ENCODE measurements around the gene PDE4D.

- no peak for TF ChIP-seq CTCF (IDR thresholded peaks at IDR 0.05)
- TF ChIP-seq POLR2A (IDR thresholded peaks at IDR 0.05) = no peak
These were observed 120.2 kb downstream of the PDE4D start for GRCh38 chr5:59773294-59773693.
